GM12892 (cell line): Measurements from ENCODE around the gene KCNK1.
"Not testable (repeated sequence)": the region's sequence is repeated elsewhere in the genome, so short reads cannot be mapped to it uniquely, and the experiment has no call there.

Experiments
- POLR2A ChIP-seq: IDR thresholded peaks from 2 replicates; pipeline ENCODE4 v1.6.1; 2011; ENCODE audit warnings: low read depth, low read length, control low read depth
- POLR2AphosphoS5 ChIP-seq: IDR thresholded peaks from 2 replicates; pipeline ENCODE4 v1.6.1; 2011; ENCODE audit warnings: low read depth, low read length, control low read depth
- TAF1 ChIP-seq: IDR thresholded peaks from 2 replicates; pipeline ENCODE4 v1.6.1; 2011; ENCODE audit warnings: low read depth, mild to moderate bottlenecking, control low read depth, low read length, borderline replicate concordance

DNA sequence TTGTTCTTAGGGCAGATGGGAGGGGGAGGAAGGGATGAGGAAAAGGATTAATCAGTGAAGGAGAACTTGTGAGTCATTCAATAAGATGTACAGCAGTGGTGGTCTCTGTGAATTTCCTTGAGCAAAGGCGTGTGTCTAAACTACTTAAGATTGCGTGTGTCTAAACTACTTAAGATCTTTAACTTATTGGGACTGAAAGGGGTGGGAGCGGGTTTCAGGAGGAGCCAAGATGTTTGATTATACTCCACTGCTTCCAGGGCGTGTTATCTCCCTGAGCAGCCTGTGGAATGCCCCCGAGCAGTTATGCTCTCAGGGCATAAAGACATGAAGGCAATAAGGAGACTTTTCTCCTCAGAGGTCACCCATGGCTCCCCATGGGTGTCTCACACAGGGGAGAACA is 2.5 kb upstream of the KCNK1 start:
- TF ChIP-seq TAF1, POLR2A, POLR2AphosphoS5: not testable (repeated sequence)
